ENCODE results near the gene KCNN3.
A peak's percentile ranks its signal among the peaks of the same experiment; 100 is the strongest.

Gene KCNN3

DNA sequence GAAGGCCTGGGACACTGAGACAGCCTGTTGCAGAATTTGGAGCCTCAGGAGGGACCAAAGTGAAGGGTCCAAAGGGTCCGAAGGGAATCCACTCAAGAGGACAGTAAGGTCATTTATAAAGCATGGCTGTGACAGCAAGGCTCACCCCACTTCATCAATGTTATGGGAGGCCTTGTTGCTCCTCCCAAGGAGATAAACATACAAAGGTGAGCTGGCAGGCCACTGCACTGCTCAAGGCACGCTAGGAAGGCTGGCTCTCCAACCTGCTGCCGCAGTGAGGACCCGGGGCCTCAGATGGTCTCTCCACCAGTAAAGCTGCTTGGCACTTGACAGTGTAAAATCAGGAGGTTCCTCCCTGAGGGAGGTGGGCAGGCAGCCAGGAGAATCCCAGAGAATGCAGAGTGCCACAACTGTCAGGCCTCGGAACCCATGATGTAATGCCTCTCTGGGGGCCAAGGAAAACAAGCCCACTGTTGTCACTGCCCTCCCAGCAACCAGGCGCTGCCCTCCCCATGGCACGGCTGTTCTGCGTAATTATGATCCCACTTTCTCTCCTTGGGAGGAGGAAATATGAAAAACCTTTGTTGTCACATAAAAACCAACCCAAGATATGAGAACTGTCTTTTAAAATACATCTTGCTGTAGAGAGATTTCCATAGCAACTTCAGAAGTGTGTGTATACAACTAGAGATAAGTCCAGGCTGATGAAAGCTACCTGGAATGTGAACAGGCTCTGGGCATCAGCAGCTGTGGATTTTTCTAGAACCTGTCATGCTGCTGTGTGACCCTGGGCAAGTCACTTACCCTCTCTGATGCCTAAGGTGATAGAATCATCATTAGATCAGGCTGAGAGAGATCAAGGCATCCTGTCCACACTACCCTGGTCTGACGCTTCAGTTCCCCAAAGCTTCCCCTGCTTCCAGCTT, 102.5 kb downstream of the KCNN3 start:
- DNase-seq (ENCODE audit: low read depth, low spot score): peak; percentile 47
- no peak overlapping the region for H3K4me3 ChIP-seq (ENCODE audit: low read depth, low read length)
- in situ Hi-C loops (cut with HindIII; ENCODE audit: low sequenced_read_pairs): no loop called here
- TF ChIP-seq, protein P1, sequence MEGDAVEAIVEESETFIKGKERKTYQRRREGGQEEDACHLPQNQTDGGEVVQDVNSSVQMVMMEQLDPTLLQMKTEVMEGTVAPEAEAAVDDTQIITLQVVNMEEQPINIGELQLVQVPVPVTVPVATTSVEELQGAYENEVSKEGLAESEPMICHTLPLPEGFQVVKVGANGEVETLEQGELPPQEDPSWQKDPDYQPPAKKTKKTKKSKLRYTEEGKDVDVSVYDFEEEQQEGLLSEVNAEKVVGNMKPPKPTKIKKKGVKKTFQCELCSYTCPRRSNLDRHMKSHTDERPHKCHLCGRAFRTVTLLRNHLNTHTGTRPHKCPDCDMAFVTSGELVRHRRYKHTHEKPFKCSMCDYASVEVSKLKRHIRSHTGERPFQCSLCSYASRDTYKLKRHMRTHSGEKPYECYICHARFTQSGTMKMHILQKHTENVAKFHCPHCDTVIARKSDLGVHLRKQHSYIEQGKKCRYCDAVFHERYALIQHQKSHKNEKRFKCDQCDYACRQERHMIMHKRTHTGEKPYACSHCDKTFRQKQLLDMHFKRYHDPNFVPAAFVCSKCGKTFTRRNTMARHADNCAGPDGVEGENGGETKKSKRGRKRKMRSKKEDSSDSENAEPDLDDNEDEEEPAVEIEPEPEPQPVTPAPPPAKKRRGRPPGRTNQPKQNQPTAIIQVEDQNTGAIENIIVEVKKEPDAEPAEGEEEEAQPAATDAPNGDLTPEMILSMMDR (IDR thresholded peaks at IDR 0.05; ENCODE audit: low read depth, low read length): no peak

DNA sequence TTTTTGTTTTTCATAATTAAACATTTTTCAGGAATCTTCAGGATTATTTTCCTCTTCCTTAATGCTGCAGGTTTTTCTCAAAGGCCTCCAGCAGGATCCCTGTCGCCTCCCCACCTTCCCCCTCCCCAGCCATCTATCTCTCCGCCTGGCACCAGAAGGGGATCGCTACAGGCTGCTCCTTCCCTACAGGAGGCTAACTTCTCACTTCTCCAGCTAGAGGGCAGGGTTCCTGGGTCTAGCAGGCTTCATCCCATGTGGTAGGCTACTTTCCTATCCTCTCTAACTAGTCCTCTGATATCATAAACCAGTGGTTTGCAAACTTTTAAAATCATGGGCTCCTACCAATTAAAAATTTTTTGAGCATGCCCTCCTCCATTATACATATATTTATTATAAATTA, 104.1 kb downstream of the KCNN3 start:
- in situ Hi-C loops (cut with HindIII; ENCODE audit: low sequenced_read_pairs): no loop called here
- H3K4me3 ChIP-seq (ENCODE audit: low read depth, low read length): no peak overlapping the region
- peak; percentile 20 for DNase-seq (ENCODE audit: low read depth, low spot score)
- TF ChIP-seq, protein P1 (IDR thresholded peaks at IDR 0.05; ENCODE audit: low read depth, low read length): peak; percentile 65

DNA sequence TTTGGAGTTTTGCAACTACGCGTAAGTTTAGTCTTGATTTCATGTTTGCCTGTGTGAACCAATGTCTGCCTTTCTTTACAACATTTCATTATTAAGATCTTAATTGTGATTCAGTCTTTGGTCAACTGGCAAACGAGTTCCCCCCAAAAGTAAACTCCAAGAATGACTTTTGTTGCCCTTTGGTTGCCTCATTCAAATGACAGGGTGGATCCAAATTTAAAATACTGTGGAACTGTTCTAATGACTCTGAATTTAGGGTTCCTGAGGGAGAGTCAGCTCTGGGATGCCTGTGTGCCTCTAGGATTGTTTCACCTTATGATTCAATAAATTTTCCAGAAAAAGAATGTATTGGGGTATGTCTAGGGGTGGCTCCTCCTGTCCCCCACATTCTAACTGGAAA, 105.3 kb downstream of the KCNN3 start:
- no peak overlapping the region for H3K4me3 ChIP-seq (ENCODE audit: low read depth, low read length)
- in situ Hi-C loops (cut with HindIII; ENCODE audit: low sequenced_read_pairs): no loop called here
- TF ChIP-seq, protein P1 (IDR thresholded peaks at IDR 0.05; ENCODE audit: low read depth, low read length): no peak
- no peak for DNase-seq (ENCODE audit: low read depth, low spot score)

DNA sequence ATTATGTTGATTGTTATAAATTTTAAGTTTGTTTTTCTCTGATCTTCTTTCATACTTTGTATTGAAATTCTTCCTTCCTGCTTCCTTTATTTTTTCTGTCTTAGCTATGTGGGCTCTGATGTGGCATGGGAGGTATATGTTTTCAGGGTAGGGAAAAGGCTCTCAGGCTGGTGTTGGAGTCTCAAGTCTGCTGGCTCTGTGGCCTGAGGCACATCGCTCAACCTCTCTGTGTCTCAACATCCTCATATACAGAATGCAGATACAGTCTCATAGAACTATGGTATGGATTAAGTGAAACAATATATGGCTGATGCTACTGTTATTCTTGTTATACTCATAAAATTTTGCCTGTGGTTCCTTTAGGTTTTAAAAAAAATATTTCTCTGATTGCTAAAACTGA, 105.9 kb downstream of the KCNN3 start:
- in situ Hi-C loops (cut with HindIII; ENCODE audit: low sequenced_read_pairs): no loop called here
- TF ChIP-seq, protein P1 (IDR thresholded peaks at IDR 0.05; ENCODE audit: low read depth, low read length): no peak
- H3K4me3 ChIP-seq (ENCODE audit: low read depth, low read length): no peak overlapping the region
- no peak for DNase-seq (ENCODE audit: low read depth, low spot score)

DNA sequence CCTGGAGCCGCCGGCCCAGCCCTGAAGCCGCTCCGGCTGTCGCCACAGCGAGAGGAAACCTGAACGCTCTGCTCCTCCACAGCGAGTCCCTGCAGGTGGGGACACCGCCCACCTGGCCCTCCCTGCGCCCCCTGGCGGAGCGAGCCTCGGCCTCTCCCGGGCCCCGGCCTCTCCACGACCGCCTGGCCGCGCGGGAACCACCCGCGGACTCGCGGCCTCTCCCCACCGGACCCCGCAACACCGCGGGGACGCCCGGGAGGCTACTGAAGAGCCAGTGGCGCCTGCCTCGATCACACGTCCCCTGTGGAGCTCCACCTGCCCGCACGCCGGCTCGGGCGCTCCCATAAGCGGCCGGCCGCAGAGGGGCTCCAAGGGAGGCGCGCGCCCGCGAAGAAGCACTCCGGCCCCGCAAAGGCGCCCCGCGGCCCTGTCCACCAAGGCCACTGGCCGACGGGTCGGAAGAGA, 109.6 kb downstream of the KCNN3 start:
- H3K4me3 ChIP-seq (ENCODE audit: low read depth, low read length): no peak overlapping the region
- DNase-seq (ENCODE audit: low read depth, low spot score): no peak
- TF ChIP-seq, protein P1 (IDR thresholded peaks at IDR 0.05; ENCODE audit: low read depth, low read length): peak; percentile 52
- in situ Hi-C loops (cut with HindIII; ENCODE audit: low sequenced_read_pairs): no loop called here

DNA sequence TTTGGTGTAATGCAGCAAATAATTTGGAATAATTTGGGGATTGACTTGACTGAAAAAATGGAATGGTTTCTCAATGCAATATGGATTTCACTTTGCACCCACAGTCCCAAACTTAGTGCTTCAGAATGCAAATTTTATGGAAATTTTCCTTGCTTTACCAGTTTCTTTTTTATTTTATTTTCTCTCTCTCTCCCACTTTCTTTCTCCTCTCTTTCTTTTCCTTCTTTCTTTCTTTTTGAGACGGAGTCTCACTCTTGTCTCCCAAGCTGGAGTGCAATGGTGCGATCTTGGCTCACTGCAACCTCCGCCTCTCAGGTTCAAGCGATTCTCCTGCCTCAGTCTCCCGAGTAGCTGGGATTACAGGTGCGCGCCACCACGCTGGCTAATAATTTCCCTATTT, 110.3 kb downstream of the KCNN3 start:
- no peak for DNase-seq (ENCODE audit: low read depth, low spot score)
- no peak overlapping the region for H3K4me3 ChIP-seq (ENCODE audit: low read depth, low read length)
- in situ Hi-C loops (cut with HindIII; ENCODE audit: low sequenced_read_pairs): no loop called here
- TF ChIP-seq, protein P1 (IDR thresholded peaks at IDR 0.05; ENCODE audit: low read depth, low read length): no peak
